Neural cell (in vitro differentiated cells): ENCODE data around the gene MAP4K4. TPM values are rescaled to one million over a fixed set of nuclear protein-coding genes. Genes with fewer than 3 reads are reported as not detected.

Experiments
- H2AFZ ChIP-seq: fragments of 200-600, 300-800 bp; sonication (generic), shearing (Covaris generic); 2 replicates; pipeline ENCODE4 v1.6.0; 2014; ENCODE audit warnings: low read depth, mild to moderate bottlenecking, antibody characterized with exemption, low read length, moderate library complexity
- H3F3A ChIP-seq: fragments of 200-600 bp; shearing (Covaris generic); 2 replicates; pipeline ENCODE4 v1.6.1; 2016; ENCODE audit warnings: mild to moderate bottlenecking, moderate library complexity, mixed read lengths, antibody characterized with exemption, low read length; ENCODE audit not compliant: insufficient read depth, poor library complexity, severe bottlenecking
- H3K27ac ChIP-seq: fragments of 200-600, 300-800 bp; sonication (generic), shearing (Covaris generic); 2 replicates; pipeline ENCODE4 v1.5.1; 2014; ENCODE audit warnings: mild to moderate bottlenecking, low read length, moderate library complexity
- H3K27me3 ChIP-seq: fragments of 300-800, 200-600 bp; sonication (generic), shearing (Covaris generic); 2 replicates; pipeline ENCODE4 v1.6.0; 2014; ENCODE audit warnings: mild to moderate bottlenecking, low read depth, low read length, moderate library complexity; ENCODE audit not compliant: insufficient read depth
- H3K36me3 ChIP-seq: fragments of 300-800, 200-600 bp; sonication (generic), shearing (Covaris generic); 2 replicates; pipeline ENCODE4 v1.5.1; 2014; ENCODE audit warnings: mild to moderate bottlenecking, antibody characterized with exemption, low read length, moderate library complexity; ENCODE audit not compliant: insufficient read depth
- H3K4me2 ChIP-seq: fragments of 300-800, 200-600 bp; sonication (generic), shearing (Covaris generic); 2 replicates; pipeline ENCODE4 v1.6.0; 2014; ENCODE audit warnings: mild to moderate bottlenecking, low read length
- H3K4me3 ChIP-seq: fragments of 300-800, 200-600 bp; sonication (generic), shearing (Covaris generic); 2 replicates; pipeline ENCODE4 v1.5.1; 2014; ENCODE audit warnings: mild to moderate bottlenecking, low read length, moderate library complexity
- H3K79me2 ChIP-seq: fragments of 200-600 bp; shearing (Covaris generic); replicated peaks from 2 replicates; pipeline ENCODE4 v1.6.0; 2014; ENCODE audit warnings: mild to moderate bottlenecking, low read length, moderate library complexity; ENCODE audit not compliant: insufficient read depth
- H3K9ac ChIP-seq: fragments of 300-800, 200-600 bp; sonication (generic), shearing (Covaris generic); 2 replicates; pipeline ENCODE4 v1.6.1; 2016; ENCODE audit warnings: mild to moderate bottlenecking, low read length, mixed read lengths
- H3K9me2 ChIP-seq: fragments of 200-600 bp; shearing (Covaris generic); 2 replicates; pipeline ENCODE4 v1.6.1; 2016; ENCODE audit warnings: mild to moderate bottlenecking, low read length, mixed read lengths; ENCODE audit not compliant: insufficient read depth
- H3K9me3 ChIP-seq: fragments of 200-600, 300-800 bp; sonication (generic), shearing (Covaris generic); 2 replicates; pipeline ENCODE4 v1.6.1; 2016; ENCODE audit warnings: mild to moderate bottlenecking, mixed run types, low read length, moderate library complexity, mixed read lengths
- H4K20me1 ChIP-seq: fragments of 200-600 bp; shearing (Covaris generic); 2 replicates; pipeline ENCODE4 v1.6.1; 2016; ENCODE audit warnings: mild to moderate bottlenecking, mixed run types; ENCODE audit not compliant: insufficient read depth
- EP300 ChIP-seq: fragments of 450-650 bp; conservative IDR thresholded peaks from 2 replicates; pipeline ENCODE4 v1.6.1; 2014; ENCODE audit warnings: antibody characterized with exemption, mild to moderate bottlenecking, moderate library complexity; ENCODE audit not compliant: poor library complexity, severe bottlenecking
- EZH2 ChIP-seq: fragments of 200-600, 300-800 bp; shearing (Covaris generic), sonication (generic); IDR thresholded peaks from 2 replicates; pipeline ENCODE4 v1.6.1; 2014; ENCODE audit warnings: antibody characterized with exemption, low read length, borderline replicate concordance, mild to moderate bottlenecking; ENCODE audit not compliant: insufficient read depth, poor library complexity, severe bottlenecking
- MXI1 ChIP-seq: fragments of 450-650 bp; conservative IDR thresholded peaks from 2 replicates; pipeline ENCODE4 v1.6.1; 2014; ENCODE audit warnings: antibody characterized with exemption, mild to moderate bottlenecking; ENCODE audit not compliant: poor library complexity, severe bottlenecking
- POLR2AphosphoS5 ChIP-seq: IDR thresholded peaks from 2 replicates; pipeline ENCODE4 v1.6.1; 2012
- RAD21 ChIP-seq: fragments of 450-650 bp; conservative IDR thresholded peaks from 2 replicates; pipeline ENCODE4 v1.6.1; 2014; ENCODE audit warnings: antibody characterized with exemption, mild to moderate bottlenecking, moderate library complexity
- SMC3 ChIP-seq: fragments of 450-650 bp; conservative IDR thresholded peaks from 2 replicates; pipeline ENCODE4 v1.6.1; 2014; ENCODE audit warnings: antibody characterized with exemption, mild to moderate bottlenecking, moderate library complexity; ENCODE audit not compliant: poor library complexity
- TAF1 ChIP-seq: IDR thresholded peaks from 2 replicates; pipeline ENCODE4 v1.6.1; 2012; ENCODE audit warnings: low read depth
- polyA plus RNA-seq: library from polyadenylated mRNA; depleted of rRNA; stranded (reverse); fragments of >200 nt; gene quantifications from 2 replicates; pipeline ENCODE4 v1.2.3, GENCODE V29; 2014
- TF ChIP-seq, protein P1 (sequence below): fragments of 450-650 bp; IDR thresholded peaks from 2 replicates; pipeline ENCODE4 v1.5.1; 2014; ENCODE audit warnings: antibody characterized with exemption, mild to moderate bottlenecking, moderate library complexity; ENCODE audit not compliant: poor library complexity, severe bottlenecking
- TF ChIP-seq, protein P2 (sequence below): IDR thresholded peaks from 2 replicates; pipeline ENCODE4 v1.6.1; 2012; ENCODE audit warnings: borderline replicate concordance

Gene MAP4K4
- polyA plus RNA-seq, 1 donor from 2014 or later = 125 TPM

- Histone ChIP-seq H3K79me2 (no peaks in the 10 kb centered on the region), H3K27me3 (no peaks in the 10 kb centered on the region), H3K9me3 (no peaks in the 10 kb centered on the region), H3K9me2 (no peaks in the 10 kb centered on the region), H3K9ac (no peak overlapping the region), H4K20me1 (no peaks in the 10 kb centered on the region), H3F3A (no peaks in the 10 kb centered on the region), H3K4me3 (no peak overlapping the region), H2AFZ (no peak overlapping the region), H3K4me2 (no peak overlapping the region), H3K27ac (no peak overlapping the region), H3K36me3 (peaks cover 3% of the 10 kb centered on the region)
- no peak for TF ChIP-seq EZH2
- TF ChIP-seq, protein P1, sequence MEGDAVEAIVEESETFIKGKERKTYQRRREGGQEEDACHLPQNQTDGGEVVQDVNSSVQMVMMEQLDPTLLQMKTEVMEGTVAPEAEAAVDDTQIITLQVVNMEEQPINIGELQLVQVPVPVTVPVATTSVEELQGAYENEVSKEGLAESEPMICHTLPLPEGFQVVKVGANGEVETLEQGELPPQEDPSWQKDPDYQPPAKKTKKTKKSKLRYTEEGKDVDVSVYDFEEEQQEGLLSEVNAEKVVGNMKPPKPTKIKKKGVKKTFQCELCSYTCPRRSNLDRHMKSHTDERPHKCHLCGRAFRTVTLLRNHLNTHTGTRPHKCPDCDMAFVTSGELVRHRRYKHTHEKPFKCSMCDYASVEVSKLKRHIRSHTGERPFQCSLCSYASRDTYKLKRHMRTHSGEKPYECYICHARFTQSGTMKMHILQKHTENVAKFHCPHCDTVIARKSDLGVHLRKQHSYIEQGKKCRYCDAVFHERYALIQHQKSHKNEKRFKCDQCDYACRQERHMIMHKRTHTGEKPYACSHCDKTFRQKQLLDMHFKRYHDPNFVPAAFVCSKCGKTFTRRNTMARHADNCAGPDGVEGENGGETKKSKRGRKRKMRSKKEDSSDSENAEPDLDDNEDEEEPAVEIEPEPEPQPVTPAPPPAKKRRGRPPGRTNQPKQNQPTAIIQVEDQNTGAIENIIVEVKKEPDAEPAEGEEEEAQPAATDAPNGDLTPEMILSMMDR = no peak
- no peak for TF ChIP-seq EP300
- TF ChIP-seq TAF1 = no peak
Measured at GRCh38 chr2:101860782-101861181, 163.3 kb downstream of the MAP4K4 start.

- H3K9me3 ChIP-seq = no peaks in the 10 kb centered on the region
- H3K27ac ChIP-seq = no peak overlapping the region
- no peaks in the 10 kb centered on the region for H3K79me2 ChIP-seq
- no peak overlapping the region for H3K9ac ChIP-seq
- H3F3A ChIP-seq = no peaks in the 10 kb centered on the region
- H3K27me3 ChIP-seq = no peaks in the 10 kb centered on the region
- no peak overlapping the region for H3K4me2 ChIP-seq
- H4K20me1 ChIP-seq = no peaks in the 10 kb centered on the region
- TF ChIP-seq TAF1 (no peak), SMC3 (no peak), POLR2AphosphoS5 (no peak), EP300 (no peak), RAD21 (no peak), MXI1 (no peak), EZH2 (no peak)
- TF ChIP-seq, protein P1 = no peak
- TF ChIP-seq, protein P2, sequence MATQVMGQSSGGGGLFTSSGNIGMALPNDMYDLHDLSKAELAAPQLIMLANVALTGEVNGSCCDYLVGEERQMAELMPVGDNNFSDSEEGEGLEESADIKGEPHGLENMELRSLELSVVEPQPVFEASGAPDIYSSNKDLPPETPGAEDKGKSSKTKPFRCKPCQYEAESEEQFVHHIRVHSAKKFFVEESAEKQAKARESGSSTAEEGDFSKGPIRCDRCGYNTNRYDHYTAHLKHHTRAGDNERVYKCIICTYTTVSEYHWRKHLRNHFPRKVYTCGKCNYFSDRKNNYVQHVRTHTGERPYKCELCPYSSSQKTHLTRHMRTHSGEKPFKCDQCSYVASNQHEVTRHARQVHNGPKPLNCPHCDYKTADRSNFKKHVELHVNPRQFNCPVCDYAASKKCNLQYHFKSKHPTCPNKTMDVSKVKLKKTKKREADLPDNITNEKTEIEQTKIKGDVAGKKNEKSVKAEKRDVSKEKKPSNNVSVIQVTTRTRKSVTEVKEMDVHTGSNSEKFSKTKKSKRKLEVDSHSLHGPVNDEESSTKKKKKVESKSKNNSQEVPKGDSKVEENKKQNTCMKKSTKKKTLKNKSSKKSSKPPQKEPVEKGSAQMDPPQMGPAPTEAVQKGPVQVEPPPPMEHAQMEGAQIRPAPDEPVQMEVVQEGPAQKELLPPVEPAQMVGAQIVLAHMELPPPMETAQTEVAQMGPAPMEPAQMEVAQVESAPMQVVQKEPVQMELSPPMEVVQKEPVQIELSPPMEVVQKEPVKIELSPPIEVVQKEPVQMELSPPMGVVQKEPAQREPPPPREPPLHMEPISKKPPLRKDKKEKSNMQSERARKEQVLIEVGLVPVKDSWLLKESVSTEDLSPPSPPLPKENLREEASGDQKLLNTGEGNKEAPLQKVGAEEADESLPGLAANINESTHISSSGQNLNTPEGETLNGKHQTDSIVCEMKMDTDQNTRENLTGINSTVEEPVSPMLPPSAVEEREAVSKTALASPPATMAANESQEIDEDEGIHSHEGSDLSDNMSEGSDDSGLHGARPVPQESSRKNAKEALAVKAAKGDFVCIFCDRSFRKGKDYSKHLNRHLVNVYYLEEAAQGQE = no peak
- peaks cover 9% of the 10 kb centered on the region for H3K36me3 ChIP-seq
- H2AFZ ChIP-seq = no peak overlapping the region
- H3K4me3 ChIP-seq = no peak overlapping the region
- H3K9me2 ChIP-seq = no peaks in the 10 kb centered on the region
Measured at GRCh38 chr2:101861382-101861781, 163.9 kb downstream of the MAP4K4 start.
